GM12892 (cell line): ENCODE results near the gene CFAP20DC.

Source experiments
- DNase-seq: peaks from one replicate; pipeline ENCODE4 v3.0.0; 2011; ENCODE audit not compliant: insufficient read length
- FAIRE-seq: peaks from 2 replicates; lab custom pipeline; 2011; peaks lifted over from hg19 to GRCh38; lab: Jason Lieb, UNC
- POLR2A ChIP-seq: IDR thresholded peaks from 2 replicates; pipeline ENCODE4 v1.6.1; 2011; ENCODE audit warnings: low read depth, low read length, control low read depth
- POLR2AphosphoS5 ChIP-seq: IDR thresholded peaks from 2 replicates; pipeline ENCODE4 v1.6.1; 2011; ENCODE audit warnings: low read depth, low read length, control low read depth
- TAF1 ChIP-seq: IDR thresholded peaks from 2 replicates; pipeline ENCODE4 v1.6.1; 2011; ENCODE audit warnings: low read depth, mild to moderate bottlenecking, control low read depth, low read length, borderline replicate concordance

Gene CFAP20DC

GRCh38 chr3:58746758-58747157 lies 303.1 kb downstream of the CFAP20DC start:
- no peak for FAIRE-seq
- TF ChIP-seq POLR2A = no peak
- TF ChIP-seq POLR2AphosphoS5 = no peak
- no peak for TF ChIP-seq TAF1
- DNase-seq = no peak

DNA sequence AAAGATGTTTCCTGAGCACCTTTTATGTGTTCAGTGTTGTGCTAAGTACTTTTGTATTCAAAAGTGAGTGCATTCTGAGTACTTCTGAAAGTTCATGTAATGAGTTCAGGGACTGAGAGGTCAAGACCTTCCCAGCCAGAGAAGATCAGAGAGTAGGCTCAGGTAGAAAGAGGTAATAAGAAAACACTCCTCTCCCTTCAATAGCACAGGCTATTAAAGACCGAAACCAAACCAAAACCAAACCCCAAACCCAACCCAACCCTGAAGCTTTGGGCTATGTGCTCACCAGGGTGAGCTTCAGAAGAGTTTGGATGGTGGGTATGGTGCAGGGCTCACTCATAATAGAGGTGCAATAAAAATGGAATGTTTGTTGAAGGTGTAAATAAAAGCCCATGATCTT lies 306.5 kb downstream of the CFAP20DC start:
- DNase-seq (no peak), FAIRE-seq (no peak)
- no peak for TF ChIP-seq POLR2A
- TF ChIP-seq POLR2AphosphoS5 = no peak
- no peak for TF ChIP-seq TAF1

DNA sequence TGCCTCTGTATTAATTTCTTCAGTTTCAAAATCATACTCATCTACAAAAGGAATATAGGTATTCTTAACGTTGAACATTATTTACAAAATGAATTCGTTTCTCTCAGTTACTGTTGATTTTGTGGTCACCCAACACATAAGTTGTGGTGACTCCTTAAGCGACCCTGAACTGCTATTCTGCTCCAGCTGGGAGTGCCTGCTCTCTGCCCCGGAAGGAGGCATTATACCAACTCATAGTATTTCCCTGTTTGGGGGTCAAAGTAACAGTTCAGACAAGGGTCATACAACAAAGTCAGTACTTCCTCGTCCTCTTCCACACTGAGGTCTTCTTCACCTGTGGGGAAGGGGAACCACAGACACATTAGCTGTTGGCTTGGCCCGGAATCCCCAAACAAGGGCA lies 307.6 kb downstream of the CFAP20DC start:
- DNase-seq (no peak), FAIRE-seq (no peak)
- TF ChIP-seq POLR2AphosphoS5 (no peak), TAF1 (no peak), POLR2A (no peak)

DNA sequence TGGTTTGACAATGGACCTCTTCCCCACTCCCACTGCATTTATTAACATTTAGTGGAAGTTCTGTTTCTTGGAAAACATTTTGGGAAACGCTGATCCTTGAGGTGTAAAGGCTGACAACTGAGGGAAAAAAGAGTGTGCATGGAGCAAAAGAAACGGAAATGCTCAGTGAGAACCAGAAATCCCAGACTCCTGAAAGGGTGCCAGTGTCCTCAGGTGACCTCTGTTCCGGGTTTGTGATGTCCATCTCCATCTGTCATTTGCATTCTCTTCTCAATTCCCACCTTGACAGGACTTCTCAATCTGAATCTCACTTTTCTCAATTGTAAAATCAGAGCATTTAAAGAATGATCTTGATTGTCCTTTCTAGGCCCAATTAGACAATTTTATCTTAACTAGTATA lies 312.2 kb downstream of the CFAP20DC start:
- FAIRE-seq (no peak), DNase-seq (no peak)
- TF ChIP-seq TAF1 = no peak
- TF ChIP-seq POLR2AphosphoS5 = no peak
- no peak for TF ChIP-seq POLR2A

GRCh38 chr3:58731673-58732072 lies 318.2 kb downstream of the CFAP20DC start:
- DNase-seq (no peak), FAIRE-seq (peak; percentile 36)
- TF ChIP-seq POLR2AphosphoS5 (no peak), TAF1 (no peak), POLR2A (no peak)

- TF ChIP-seq POLR2AphosphoS5 (no peak), TAF1 (no peak), POLR2A (no peak)
- FAIRE-seq = no peak
- DNase-seq = no peak
Observed at GRCh38 chr3:58728723-58729122, 321.1 kb downstream of the CFAP20DC start.

DNA sequence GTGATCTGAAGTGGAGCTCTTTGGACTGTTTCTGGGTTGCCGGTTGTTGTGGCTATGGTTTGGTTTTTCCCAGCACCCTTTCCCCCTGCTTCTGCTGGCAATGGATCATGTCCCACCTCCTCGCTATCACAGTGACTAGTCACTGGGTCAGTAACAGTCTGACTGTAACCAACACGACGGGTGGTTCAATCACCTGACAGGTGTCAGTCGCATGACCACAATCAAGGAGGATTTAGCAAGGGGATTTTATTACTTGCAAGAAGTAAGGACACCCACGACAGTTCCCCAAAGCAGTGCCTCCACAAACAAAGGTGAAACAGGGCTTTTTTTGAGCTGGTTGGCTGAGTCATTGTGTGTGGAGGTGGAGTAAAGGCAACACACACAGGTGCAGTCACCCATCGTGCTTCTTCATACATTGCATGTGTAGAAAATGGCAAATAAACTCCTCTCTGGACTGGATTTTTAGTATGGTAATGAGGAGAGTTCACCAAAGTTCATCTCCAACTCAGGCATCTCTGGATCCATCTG lies 324.4 kb downstream of the CFAP20DC start:
- DNase-seq (no peak), FAIRE-seq (peak; percentile 14)
- TF ChIP-seq TAF1 (no peak), POLR2AphosphoS5 (no peak), POLR2A (no peak)

DNA sequence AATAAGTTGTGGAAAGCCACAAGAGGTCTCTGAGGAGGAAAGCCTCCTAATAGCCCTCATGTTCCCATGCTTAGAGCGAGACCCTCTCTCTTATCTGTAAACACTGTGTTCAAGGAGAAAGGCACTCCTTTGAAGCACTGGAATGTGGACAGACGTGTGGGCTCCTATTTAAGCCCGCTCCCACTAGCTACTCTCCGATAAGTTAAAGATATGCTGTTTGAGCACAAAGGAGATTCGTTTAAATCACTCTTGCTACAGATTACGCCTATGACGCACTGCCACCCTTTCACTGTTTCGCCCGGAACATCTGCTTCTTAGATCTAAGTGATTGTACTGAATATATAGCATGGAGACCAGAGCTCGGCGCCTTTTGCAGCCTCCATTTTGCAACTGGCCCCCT lies 325.5 kb downstream of the CFAP20DC start:
- FAIRE-seq = no peak
- TF ChIP-seq POLR2AphosphoS5 = no peak
- no peak for TF ChIP-seq TAF1
- no peak for TF ChIP-seq POLR2A

DNA sequence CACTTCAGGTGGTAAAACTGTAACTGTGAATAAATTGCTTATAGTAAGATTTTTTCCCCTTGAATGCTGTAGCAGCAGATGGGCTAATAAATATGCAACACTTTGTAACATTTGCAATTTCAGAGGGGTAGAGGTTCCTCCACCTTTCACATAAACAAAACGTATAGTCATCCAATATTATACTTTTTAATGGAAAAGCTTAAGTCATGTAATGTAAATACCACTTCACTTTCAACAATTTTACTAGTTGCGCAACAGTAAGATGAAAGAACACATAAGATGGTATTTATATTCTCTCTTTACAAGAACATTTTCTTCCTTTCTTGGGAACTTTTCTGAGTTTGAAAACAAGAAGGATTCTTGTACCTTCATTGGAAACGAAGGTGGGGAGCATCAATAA lies 326.7 kb downstream of the CFAP20DC start:
- no peak for DNase-seq
- FAIRE-seq = no peak
- TF ChIP-seq TAF1 (no peak), POLR2A (no peak), POLR2AphosphoS5 (no peak)

More for the DNA sequence above, 325.5 kb downstream of the CFAP20DC start:
- no peak for DNase-seq

DNA sequence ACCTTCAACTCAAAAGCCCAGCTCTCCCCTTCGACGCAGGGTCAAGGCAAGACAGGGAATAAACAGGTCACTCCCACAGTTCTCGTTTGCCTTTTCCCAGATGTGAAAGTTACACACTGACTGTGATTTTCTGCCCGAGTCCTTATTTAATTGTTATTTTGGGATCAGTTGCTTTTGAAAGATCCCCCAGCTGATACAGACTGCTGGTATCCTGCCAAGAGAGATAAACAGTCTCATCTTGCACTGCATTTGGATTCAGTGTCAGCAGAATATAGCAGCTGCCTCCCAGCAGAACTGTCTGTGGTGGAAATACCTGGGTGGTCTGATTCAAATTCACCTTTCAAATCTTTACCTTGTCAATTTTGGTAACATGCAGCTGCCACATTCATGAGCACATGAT lies 327.3 kb downstream of the CFAP20DC start:
- FAIRE-seq = no peak
- no peak for DNase-seq
- TF ChIP-seq POLR2A (no peak), TAF1 (no peak), POLR2AphosphoS5 (no peak)

- DNase-seq = no peak
- FAIRE-seq = no peak
- TF ChIP-seq TAF1 (no peak), POLR2AphosphoS5 (no peak), POLR2A (no peak)
Observed at GRCh38 chr3:58720526-58720925, 329.3 kb downstream of the CFAP20DC start.

GRCh38 chr3:58719684-58720083 lies 330.1 kb downstream of the CFAP20DC start:
- TF ChIP-seq POLR2A (no peak), POLR2AphosphoS5 (no peak)
- no peak for DNase-seq
- FAIRE-seq = no peak

- FAIRE-seq = no peak
- DNase-seq = no peak
- TF ChIP-seq POLR2AphosphoS5 = no peak
- TF ChIP-seq TAF1 = no peak
- TF ChIP-seq POLR2A = no peak
Observed at GRCh38 chr3:58713715-58714401, 336.0 kb downstream of the CFAP20DC start.
